ENCODE data around the gene SAFB.
"Not testable (repeated sequence)": the region's sequence is repeated elsewhere in the genome, so short reads cannot be mapped to it uniquely, and the experiment has no call there.

The SAFB gene

DNA sequence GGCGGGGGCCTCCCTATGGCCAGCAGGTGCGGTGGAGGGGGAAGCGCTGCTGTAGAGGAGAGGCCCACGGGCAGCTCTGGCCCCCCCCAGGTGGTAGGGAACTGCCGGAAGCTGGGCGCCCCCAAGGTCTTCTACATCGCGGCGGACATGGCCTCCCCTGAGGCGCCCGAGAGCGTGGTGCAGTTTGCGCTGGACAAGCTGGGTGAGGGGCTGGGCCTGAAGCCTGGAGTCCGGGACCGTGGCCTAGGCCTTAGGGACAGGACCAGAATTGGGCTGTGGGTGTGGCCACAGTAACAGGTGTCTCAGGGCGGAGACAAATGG, 63.4 kb downstream of the SAFB start:
- Histone ChIP-seq H2AFZ (ENCODE audit: insufficient read depth, low read length, poor library complexity) (peak overlapping the region; percentile 72), H2AK5ac (ENCODE audit: low read length) (no peak overlapping the region), H4K8ac (ENCODE audit: low read depth, low read length) (peak overlapping the region; percentile 29), H4K12ac (ENCODE audit: low read depth, low read length) (no peak overlapping the region), H3K23ac (ENCODE audit: low read length) (no peak overlapping the region), H3K27ac (ENCODE audit: low read depth, low read length) (no peak overlapping the region), H3K4me3 (ENCODE audit: low read depth, low read length) (no peak overlapping the region), H2BK5ac (ENCODE audit: low read depth, low read length, poor library complexity) (no peak overlapping the region), H3K27me3 (ENCODE audit: insufficient read depth, low read length) (no peaks in the 10 kb centered on the region), H3K79me2 (ENCODE audit: control insufficient read depth, insufficient read depth, low read length, poor library complexity) (peaks cover 12% of the 10 kb centered on the region), H2BK12ac (ENCODE audit: low read length) (no peak overlapping the region), H2BK120ac (ENCODE audit: insufficient read depth, low read length, poor library complexity) (no peak overlapping the region), H3K79me1 (ENCODE audit: low read length) (peaks cover 9% of the 10 kb centered on the region), H3K4ac (ENCODE audit: low read depth, low read length) (no peak overlapping the region), H3K14ac (ENCODE audit: low read length) (no peak overlapping the region), H3K9ac (ENCODE audit: low read length) (no peak overlapping the region), H3K18ac (ENCODE audit: low read length) (no peak overlapping the region), H3K4me2 (ENCODE audit: low read length) (peak overlapping the region; percentile 76), H3K4me1 (ENCODE audit: control insufficient read depth in 1 of 2, insufficient read depth in 2 of 2, low read length in 2 of 2) (peaks cover 6 to 17% of the 10 kb centered on the region in 2 experiments), H3K36me3 (ENCODE audit: control insufficient read depth in 1 of 2, insufficient read depth in 2 of 2, low read length in 2 of 2) (peaks cover under 1 to 2% of the 10 kb centered on the region in 2 experiments), H3K9me3 (ENCODE audit: insufficient read depth, low read depth, low read length) (no peaks in the 10 kb centered on the region), H4K91ac (ENCODE audit: low read depth, low read length) (no peak overlapping the region)
- no CpG with 5 or more reads among the region's 16 CpGs for WGBS (ENCODE audit: extremely low coverage, insufficient coverage, insufficient read length)
- no peak for DNase-seq

DNA sequence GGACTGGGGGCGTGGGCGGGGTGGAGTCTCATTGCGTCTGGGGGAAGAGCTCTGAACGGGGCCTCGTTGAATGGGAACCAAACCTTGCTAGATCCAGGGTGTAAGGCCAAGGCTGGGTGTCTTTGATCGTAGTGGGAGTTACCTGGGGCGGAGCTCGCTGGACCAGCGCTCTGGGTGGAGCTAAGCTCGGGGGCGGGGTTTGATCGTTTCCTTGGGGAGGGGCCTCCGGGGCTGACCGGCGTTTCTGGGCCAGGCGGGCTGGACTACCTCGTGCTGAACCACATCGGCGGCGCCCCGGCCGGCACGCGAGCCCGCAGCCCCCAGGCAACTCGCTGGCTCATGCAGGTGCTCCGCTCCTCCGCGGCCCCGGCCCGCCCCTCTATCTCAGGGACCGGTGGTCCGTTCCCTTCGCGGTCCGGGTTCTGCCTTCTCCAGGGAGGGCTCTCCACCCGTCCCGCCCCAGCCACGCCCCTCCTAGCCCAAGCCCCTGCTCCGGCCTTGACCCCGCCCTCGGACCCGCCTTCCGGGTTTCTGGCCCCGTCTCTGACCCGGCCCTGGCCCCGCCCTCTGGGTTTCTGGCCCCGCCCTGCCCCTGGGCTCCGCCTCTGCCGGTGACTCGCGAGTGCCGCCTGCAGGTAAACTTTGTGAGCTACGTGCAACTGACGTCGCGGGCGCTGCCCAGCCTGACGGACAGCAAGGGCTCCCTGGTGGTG, 63.9 kb downstream of the SAFB start:
- H3K23ac ChIP-seq (ENCODE audit: low read length) = no peak overlapping the region
- peaks cover 6 to 7% of the 10 kb centered on the region in 2 experiments for H3K36me3 ChIP-seq (ENCODE audit: control insufficient read depth in 1 of 2, insufficient read depth in 2 of 2, low read length in 2 of 2)
- peaks cover 9% of the 10 kb centered on the region for H3K79me1 ChIP-seq (ENCODE audit: low read length)
- WGBS (ENCODE audit: extremely low coverage, insufficient coverage, insufficient read length) = no CpG with 5 or more reads among the region's 59 CpGs
- H3K9ac ChIP-seq (ENCODE audit: low read length) = no peak overlapping the region
- H3K27me3 ChIP-seq (ENCODE audit: insufficient read depth, low read length) = no peaks in the 10 kb centered on the region
- no peak overlapping the region for H3K18ac ChIP-seq (ENCODE audit: low read length)
- H3K4ac ChIP-seq (ENCODE audit: low read depth, low read length) = no peak overlapping the region
- H3K4me2 ChIP-seq (ENCODE audit: low read length) = peak overlapping the region; percentile 76
- peaks cover 16% of the 10 kb centered on the region for H3K79me2 ChIP-seq (ENCODE audit: control insufficient read depth, insufficient read depth, low read length, poor library complexity)
- H2AFZ ChIP-seq (ENCODE audit: insufficient read depth, low read length, poor library complexity) = peak overlapping the region; percentile 85
- H2BK5ac ChIP-seq (ENCODE audit: low read depth, low read length, poor library complexity) = no peak overlapping the region
- peaks cover 8 to 16% of the 10 kb centered on the region in 2 experiments for H3K4me1 ChIP-seq (ENCODE audit: control insufficient read depth in 1 of 2, insufficient read depth in 2 of 2, low read length in 2 of 2)
- H4K8ac ChIP-seq (ENCODE audit: low read depth, low read length) = peak overlapping the region; percentile 77
- H3K14ac ChIP-seq (ENCODE audit: low read length) = no peak overlapping the region
- DNase-seq = peak; percentile 96 to 99
- no peak overlapping the region for H3K27ac ChIP-seq (ENCODE audit: low read depth, low read length)
- no peak overlapping the region for H2BK120ac ChIP-seq (ENCODE audit: insufficient read depth, low read length, poor library complexity)
- peak overlapping the region; percentile 82 for H2AK5ac ChIP-seq (ENCODE audit: low read length)
- H4K91ac ChIP-seq (ENCODE audit: low read depth, low read length) = peak overlapping the region; percentile 67
- peak overlapping the region; percentile 83 for H4K12ac ChIP-seq (ENCODE audit: low read depth, low read length)
- no peak overlapping the region for H2BK12ac ChIP-seq (ENCODE audit: low read length)
- no peaks in the 10 kb centered on the region for H3K9me3 ChIP-seq (ENCODE audit: insufficient read depth, low read depth, low read length)
- H3K4me3 ChIP-seq (ENCODE audit: low read depth, low read length) = peak overlapping the region; percentile 88

- peak overlapping the region; percentile 83 for H4K12ac ChIP-seq (ENCODE audit: low read depth, low read length)
- peaks cover 13 to 15% of the 10 kb centered on the region in 2 experiments for H3K36me3 ChIP-seq (ENCODE audit: control insufficient read depth in 1 of 2, insufficient read depth in 2 of 2, low read length in 2 of 2)
- peak overlapping the region; percentile 67 for H4K91ac ChIP-seq (ENCODE audit: low read depth, low read length)
- no peak overlapping the region for H3K23ac ChIP-seq (ENCODE audit: low read length)
- H3K4me1 ChIP-seq (ENCODE audit: control insufficient read depth in 1 of 2, insufficient read depth in 2 of 2, low read length in 2 of 2) = peaks cover 11 to 16% of the 10 kb centered on the region in 2 experiments
- H2BK5ac ChIP-seq (ENCODE audit: low read depth, low read length, poor library complexity) = no peak overlapping the region
- H3K9me3 ChIP-seq (ENCODE audit: insufficient read depth, low read depth, low read length) = no peaks in the 10 kb centered on the region
- peak overlapping the region; percentile 77 for H4K8ac ChIP-seq (ENCODE audit: low read depth, low read length)
- WGBS (ENCODE audit: extremely low coverage, insufficient coverage, insufficient read length) = no CpG with 5 or more reads among the region's 76 CpGs
- no peak for DNase-seq
- H3K4ac ChIP-seq (ENCODE audit: low read depth, low read length) = no peak overlapping the region
- peaks cover 22% of the 10 kb centered on the region for H3K79me2 ChIP-seq (ENCODE audit: control insufficient read depth, insufficient read depth, low read length, poor library complexity)
- H2BK12ac ChIP-seq (ENCODE audit: low read length) = no peak overlapping the region
- peak overlapping the region; percentile 10 for H3K18ac ChIP-seq (ENCODE audit: low read length)
- peak overlapping the region; percentile 34 for H3K4me2 ChIP-seq (ENCODE audit: low read length)
- H3K14ac ChIP-seq (ENCODE audit: low read length) = peak overlapping the region; percentile 6
- H2BK120ac ChIP-seq (ENCODE audit: insufficient read depth, low read length, poor library complexity) = no peak overlapping the region
- no peak overlapping the region for H3K9ac ChIP-seq (ENCODE audit: low read length)
- peak overlapping the region; percentile 4 for H3K4me3 ChIP-seq (ENCODE audit: low read depth, low read length)
- H3K27me3 ChIP-seq (ENCODE audit: insufficient read depth, low read length) = no peaks in the 10 kb centered on the region
- peak overlapping the region; percentile 85 for H2AFZ ChIP-seq (ENCODE audit: insufficient read depth, low read length, poor library complexity)
- H3K79me1 ChIP-seq (ENCODE audit: low read length) = peaks cover 9% of the 10 kb centered on the region
- no peak overlapping the region for H3K27ac ChIP-seq (ENCODE audit: low read depth, low read length)
- H2AK5ac ChIP-seq (ENCODE audit: low read length) = peak overlapping the region; percentile 82
Measured at GRCh38 chr19:5687360-5688198, 64.7 kb downstream of the SAFB start.

DNA sequence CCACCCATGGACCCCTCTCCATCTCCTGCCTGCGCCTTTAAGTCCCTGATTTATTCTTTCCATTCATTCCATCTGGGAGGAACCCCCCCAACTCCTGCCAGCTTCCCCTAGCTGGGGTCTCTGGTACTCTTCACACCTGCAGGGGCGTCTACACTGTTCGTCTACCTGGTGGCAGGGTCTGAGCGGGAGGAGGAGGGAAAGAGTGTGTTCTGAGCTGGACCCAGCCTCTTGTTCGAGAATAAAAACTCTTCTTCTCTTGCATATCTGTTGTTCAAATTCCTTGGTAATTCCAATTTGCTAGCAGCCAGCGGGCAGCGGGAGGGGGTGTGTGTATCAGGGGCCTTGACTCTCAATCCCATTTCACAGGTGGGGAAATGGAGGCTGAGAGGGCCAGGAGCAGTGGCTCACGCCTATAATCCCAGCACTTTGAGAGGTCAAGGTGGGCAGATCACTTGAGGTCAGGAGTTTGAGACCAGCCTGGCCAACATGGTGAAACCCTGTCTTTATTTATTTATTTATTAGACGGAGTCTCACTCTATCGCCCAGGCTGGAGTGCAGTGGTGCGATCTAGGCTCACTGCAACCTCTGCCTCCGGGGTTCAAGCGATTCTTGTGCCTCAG, 65.5 kb downstream of the SAFB start:
- no CpG with 5 or more reads among the region's 13 CpGs for WGBS (ENCODE audit: extremely low coverage, insufficient coverage, insufficient read length)
- H4K8ac ChIP-seq (ENCODE audit: low read depth, low read length) = not testable (repeated sequence)

More for the DNA sequence above, 65.5 kb downstream of the SAFB start:
- Histone ChIP-seq H3K4me1 (ENCODE audit: control insufficient read depth in 1 of 2, insufficient read depth in 2 of 2, low read length in 2 of 2) (peaks cover 11 to 16% of the 10 kb centered on the region in 2 experiments), H3K36me3 (ENCODE audit: control insufficient read depth in 1 of 2, insufficient read depth in 2 of 2, low read length in 2 of 2) (peaks cover 21 to 23% of the 10 kb centered on the region in 2 experiments), H3K79me2 (ENCODE audit: control insufficient read depth, insufficient read depth, low read length, poor library complexity) (peaks cover 29% of the 10 kb centered on the region)
- H4K12ac ChIP-seq (ENCODE audit: low read depth, low read length); H3K4me2 ChIP-seq (ENCODE audit: low read length); H3K79me1 ChIP-seq (ENCODE audit: low read length); H3K27ac ChIP-seq (ENCODE audit: low read depth, low read length); H2BK120ac ChIP-seq (ENCODE audit: insufficient read depth, low read length, poor library complexity); H2AK5ac ChIP-seq (ENCODE audit: low read length); H3K18ac ChIP-seq (ENCODE audit: low read length); H3K27me3 ChIP-seq (ENCODE audit: insufficient read depth, low read length); H2AFZ ChIP-seq (ENCODE audit: insufficient read depth, low read length, poor library complexity); H2BK5ac ChIP-seq (ENCODE audit: low read depth, low read length, poor library complexity); H3K4me3 ChIP-seq (ENCODE audit: low read depth, low read length); H3K9ac ChIP-seq (ENCODE audit: low read length); H4K91ac ChIP-seq (ENCODE audit: low read depth, low read length); DNase-seq; H3K4ac ChIP-seq (ENCODE audit: low read depth, low read length); H3K14ac ChIP-seq (ENCODE audit: low read length); H2BK12ac ChIP-seq (ENCODE audit: low read length); H3K9me3 ChIP-seq (ENCODE audit: insufficient read depth, low read depth, low read length); H3K23ac ChIP-seq (ENCODE audit: low read length): not testable (repeated sequence)

All from trophoblast cell (in vitro differentiated cells and primary cell).